ENCODE results near the gene ZNF438. TPM values are rescaled to one million over a fixed set of nuclear protein-coding genes. Genes with fewer than 3 reads are reported as not detected.

The ZNF438 gene
- total and polyA plus RNA-seq, 2 of the 8 experiments (the other 6 are each of a cell fraction or from before 2014, with no cell fraction given): 0.95 to 1.7 TPM

DNA sequence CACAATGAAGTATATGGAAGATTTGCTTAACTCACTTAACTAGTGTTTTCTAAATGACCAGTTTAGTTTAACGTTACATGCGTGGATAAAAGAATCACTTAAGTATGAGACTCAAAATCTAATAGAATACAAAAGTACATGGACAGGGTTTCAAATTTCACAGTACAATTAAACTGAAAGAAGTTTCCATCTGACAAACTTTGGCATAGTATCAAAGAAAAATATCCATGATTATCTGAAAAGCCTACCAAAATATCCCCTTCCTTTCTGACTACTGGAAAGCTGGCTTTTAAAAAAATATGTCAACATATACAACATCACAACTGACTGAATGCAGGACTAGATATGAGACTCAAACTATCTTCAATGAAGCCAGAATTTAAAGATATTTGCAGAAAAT, 164.8 kb downstream of the ZNF438 start:
- H2BK120ac ChIP-seq (replicated peaks; ENCODE audit: low read depth, low read length): no peak overlapping the region
- no peak overlapping the region for H3K27ac ChIP-seq (ENCODE audit: low read depth, low read length)
- no peak overlapping the region for H2BK20ac ChIP-seq (ENCODE audit: low read length)
- no peaks in the 10 kb centered on the region for H3K79me2 ChIP-seq (ENCODE audit: control insufficient read depth in 1 of 2, insufficient read depth in 2 of 2, low read length in 2 of 2)
- H3K9me3 ChIP-seq (ENCODE audit: insufficient read depth in 2 of 2, low read depth in 1 of 2, low read length in 1 of 2): no peaks in the 10 kb centered on the region
- no peak overlapping the region for H3K18ac ChIP-seq (ENCODE audit: extremely low read depth, low read length)
- POLR2A ChIA-PET (ENCODE audit: partially characterized antibody): no interaction called here
- H3K4ac ChIP-seq (replicated peaks; ENCODE audit: insufficient read length, low read depth, low read length): no peak overlapping the region
- CTCF ChIA-PET (ENCODE audit: partially characterized antibody): no interaction called here
- H2BK12ac ChIP-seq (ENCODE audit: low read depth, low read length): no peak overlapping the region
- H4K8ac ChIP-seq (ENCODE audit: extremely low read depth, insufficient read depth, low read length): no peak overlapping the region
- no peak overlapping the region for H3K56ac ChIP-seq (replicated peaks; ENCODE audit: insufficient read length, low read depth, low read length)
- H4K5ac ChIP-seq (ENCODE audit: insufficient read length, low read depth, low read length): no peak overlapping the region
- H3K23ac ChIP-seq (ENCODE audit: insufficient read length): no peak overlapping the region
- H2BK5ac ChIP-seq (ENCODE audit: low read depth, low read length): no peak overlapping the region
- DNase-seq (ENCODE audit: low read depth in 1 of 2, low spot score in 2 of 2): no peak
- no peaks in the 10 kb centered on the region; a peak in 1 of 8 replicates for H3K36me3 ChIP-seq (ENCODE audit: control insufficient read depth in 2 of 4, insufficient read depth in 4 of 4, low read length in 3 of 4)
- no peak overlapping the region for H3K4me3 ChIP-seq (ENCODE audit: extremely low read depth in 1 of 4, insufficient read depth in 2 of 4, low read depth in 3 of 4, low read length in 4 of 4)
- H3K14ac ChIP-seq (ENCODE audit: insufficient read length): no peak overlapping the region
- H3K79me1 ChIP-seq (ENCODE audit: low read depth, low read length): no peaks in the 10 kb centered on the region
- H3K9ac ChIP-seq (replicated peaks in 1 of 4; ENCODE audit: extremely low read depth in 1 of 4, low read depth in 3 of 4, low read length in 3 of 4): no peak overlapping the region
- no peaks in the 10 kb centered on the region for H3K23me2 ChIP-seq (ENCODE audit: low read depth, low read length)
- no peak overlapping the region for H3K4me2 ChIP-seq (ENCODE audit: insufficient read depth in 1 of 2, low read depth in 2 of 2, low read length in 2 of 2)
- no peak overlapping the region for H2BK15ac ChIP-seq (ENCODE audit: low read length)
- no peak for FAIRE-seq
- 91% methylated on average over 2 of the region's 2 CpGs; no CpG with 5 or more reads in 1 of the 2 experiments for WGBS, 2 experiments (ENCODE audit: extremely low coverage in 1 of 2, insufficient coverage in 1 of 2, insufficient read length in 1 of 2, insufficient replicate concordance in 2 of 2, low coverage in 1 of 2, low lambda C conversion rate in 2 of 2, missing lambda C conversion rate in 1 of 2)
- no peak overlapping the region for H2AFZ ChIP-seq (ENCODE audit: low read length)
- no peaks in the 10 kb centered on the region for H3K27me3 ChIP-seq (replicated peaks in 1 of 4; ENCODE audit: control insufficient read depth in 3 of 4, extremely low read depth in 1 of 4, insufficient read depth in 3 of 4, low read length in 3 of 4)
- no peaks in the 10 kb centered on the region for H4K20me1 ChIP-seq (replicated peaks in 1 of 2; ENCODE audit: control insufficient read depth in 1 of 2, insufficient read depth in 2 of 2, low read length in 2 of 2)
- H2AK5ac ChIP-seq (ENCODE audit: low read depth, low read length): no peak overlapping the region
- no peak overlapping the region for H4K91ac ChIP-seq (replicated peaks; ENCODE audit: insufficient read length, low read length)
- no peaks in the 10 kb centered on the region for H3K4me1 ChIP-seq (replicated peaks in 1 of 4; ENCODE audit: control insufficient read depth in 3 of 4, insufficient read depth in 4 of 4, low read length in 3 of 4)
- TF ChIP-seq RNF2 (IDR thresholded peaks at IDR 0.05; ENCODE audit: borderline replicate concordance, low read depth, low read length, missing control alignments, poor library complexity, severe bottlenecking): no peak
- TF ChIP-seq NANOG (IDR thresholded peaks at IDR 0.05; ENCODE audit: insufficient read depth, low read depth, low read length, poor library complexity, severe bottlenecking): no peak
- TF ChIP-seq TCF12 (IDR thresholded peaks at IDR 0.05; ENCODE audit: low read depth, low read length): no peak
- TF ChIP-seq TBP (IDR thresholded peaks at IDR 0.05; ENCODE audit: low read depth, low read length): no peak
- no peak for TF ChIP-seq SP1 (IDR thresholded peaks at IDR 0.05; ENCODE audit: low read depth, low read length)
- TF ChIP-seq JUND (IDR thresholded peaks at IDR 0.05; ENCODE audit: low read length): no peak
- TF ChIP-seq RAD21 (IDR thresholded peaks at IDR 0.05 in 1 of 2, conservative IDR thresholded peaks at IDR 0.05 in 1 of 2; ENCODE audit: low read depth in 2 of 2, low read length in 2 of 2): no peak
- TF ChIP-seq CEBPB (IDR thresholded peaks at IDR 0.05; ENCODE audit: low read depth, low read length): no peak
- TF ChIP-seq KDM1A (IDR thresholded peaks at IDR 0.05; ENCODE audit: borderline replicate concordance, low read length): no peak
- no peak for TF ChIP-seq FOSL1 (IDR thresholded peaks at IDR 0.05; ENCODE audit: insufficient read depth, low read depth, low read length)
- no peak for TF ChIP-seq GTF2F1 (IDR thresholded peaks at IDR 0.05; ENCODE audit: borderline replicate concordance, low read depth, low read length)
- no peak for TF ChIP-seq SP2 (IDR thresholded peaks at IDR 0.05; ENCODE audit: low read length)
- TF ChIP-seq POLR2AphosphoS5 (IDR thresholded peaks at IDR 0.05; ENCODE audit: low read depth, low read length): no peak
- no peak for TF ChIP-seq BACH1 (IDR thresholded peaks at IDR 0.05; ENCODE audit: low read length)
- TF ChIP-seq, protein P1, sequence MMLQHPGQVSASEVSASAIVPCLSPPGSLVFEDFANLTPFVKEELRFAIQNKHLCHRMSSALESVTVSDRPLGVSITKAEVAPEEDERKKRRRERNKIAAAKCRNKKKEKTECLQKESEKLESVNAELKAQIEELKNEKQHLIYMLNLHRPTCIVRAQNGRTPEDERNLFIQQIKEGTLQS (IDR thresholded peaks at IDR 0.05; ENCODE audit: insufficient read depth, low read depth, low read length): no peak
